A204.1 (cell line): Measurements from ENCODE around the gene GALR3.

Source experiments
- FAIRE-seq: peaks from 2 replicates; lab custom pipeline; 2012; peaks lifted over from hg19 to GRCh38; lab: Jason Lieb, UNC

GALR3 gene

GRCh38 chr22:37822079-37822833 is 926 bp upstream of the GALR3 start:
- no peak for FAIRE-seq

DNA sequence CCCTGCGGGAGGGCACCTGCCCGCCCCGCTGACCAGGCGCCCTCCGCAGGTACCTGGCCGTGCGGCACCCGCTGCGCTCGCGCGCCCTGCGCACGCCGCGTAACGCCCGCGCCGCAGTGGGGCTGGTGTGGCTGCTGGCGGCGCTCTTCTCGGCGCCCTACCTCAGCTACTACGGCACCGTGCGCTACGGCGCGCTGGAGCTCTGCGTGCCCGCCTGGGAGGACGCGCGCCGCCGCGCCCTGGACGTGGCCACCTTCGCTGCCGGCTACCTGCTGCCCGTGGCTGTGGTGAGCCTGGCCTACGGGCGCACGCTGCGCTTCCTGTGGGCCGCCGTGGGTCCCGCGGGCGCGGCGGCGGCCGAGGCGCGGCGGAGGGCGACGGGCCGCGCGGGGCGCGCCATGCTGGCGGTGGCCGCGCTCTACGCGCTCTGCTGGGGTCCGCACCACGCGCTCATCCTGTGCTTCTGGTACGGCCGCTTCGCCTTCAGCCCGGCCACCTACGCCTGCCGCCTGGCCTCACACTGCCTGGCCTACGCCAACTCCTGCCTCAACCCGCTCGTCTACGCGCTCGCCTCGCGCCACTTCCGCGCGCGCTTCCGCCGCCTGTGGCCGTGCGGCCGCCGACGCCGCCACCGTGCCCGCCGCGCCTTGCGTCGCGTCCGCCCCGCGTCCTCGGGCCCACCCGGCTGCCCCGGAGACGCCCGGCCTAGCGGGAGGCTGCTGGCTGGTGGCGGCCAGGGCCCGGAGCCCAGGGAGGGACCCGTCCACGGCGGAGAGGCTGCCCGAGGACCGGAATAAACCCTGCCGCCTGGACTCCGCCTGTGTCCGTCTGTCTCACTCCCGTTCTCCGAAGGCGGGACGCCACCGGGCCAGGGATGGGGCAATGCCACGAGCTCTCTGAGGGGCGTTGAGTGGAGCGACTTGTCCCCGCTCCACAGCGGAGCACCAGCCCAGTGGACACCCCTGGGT is 1.8 kb downstream of the GALR3 start:
- no peak for FAIRE-seq

GRCh38 chr22:37827056-37827455 is 3.9 kb downstream of the GALR3 start:
- no peak for FAIRE-seq

DNA sequence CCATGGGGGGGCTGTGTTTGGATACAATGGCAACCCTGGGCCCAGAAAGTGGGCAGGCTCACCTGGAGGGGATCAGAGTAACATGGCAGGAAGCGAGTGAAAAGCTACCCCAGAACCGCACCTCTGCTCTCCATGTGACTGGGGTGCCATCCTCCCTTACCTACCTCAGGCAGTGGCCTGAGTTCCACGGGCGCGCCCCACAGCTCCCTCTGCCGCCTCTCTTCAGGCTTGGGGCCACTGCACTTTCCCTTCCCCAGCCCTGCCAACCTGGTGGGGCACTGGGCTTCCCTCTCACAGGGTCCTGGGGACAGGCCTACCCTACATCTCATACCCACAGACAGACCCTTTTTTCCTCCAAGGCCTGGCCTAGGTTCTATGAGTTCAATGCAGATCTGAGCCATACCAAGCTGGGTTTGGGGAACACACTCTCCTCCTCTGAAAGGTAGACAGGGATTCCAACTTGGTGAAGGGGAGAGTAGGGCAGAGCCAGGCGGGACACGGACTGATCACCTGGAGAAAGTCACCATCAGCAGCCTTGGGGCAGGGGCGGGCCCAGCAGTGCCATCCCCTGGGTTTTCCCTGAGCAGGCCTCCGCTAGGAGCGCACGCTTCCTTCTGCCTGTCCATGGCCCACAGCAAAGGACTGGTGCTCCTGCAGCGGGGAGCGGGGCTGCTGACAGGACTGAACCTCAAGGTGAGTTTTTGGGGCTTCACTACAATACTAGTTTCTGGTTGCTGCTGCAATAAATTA is 7.1 kb downstream of the GALR3 start:
- no peak for FAIRE-seq

- no peak for FAIRE-seq
Observed at GRCh38 chr22:37831472-37831871, 8.3 kb downstream of the GALR3 start.

GRCh38 chr22:37832022-37832857 is 9.1 kb downstream of the GALR3 start:
- FAIRE-seq: no peak

- FAIRE-seq: no peak
Observed at GRCh38 chr22:37842015-37842793, 19.0 kb downstream of the GALR3 start.

DNA sequence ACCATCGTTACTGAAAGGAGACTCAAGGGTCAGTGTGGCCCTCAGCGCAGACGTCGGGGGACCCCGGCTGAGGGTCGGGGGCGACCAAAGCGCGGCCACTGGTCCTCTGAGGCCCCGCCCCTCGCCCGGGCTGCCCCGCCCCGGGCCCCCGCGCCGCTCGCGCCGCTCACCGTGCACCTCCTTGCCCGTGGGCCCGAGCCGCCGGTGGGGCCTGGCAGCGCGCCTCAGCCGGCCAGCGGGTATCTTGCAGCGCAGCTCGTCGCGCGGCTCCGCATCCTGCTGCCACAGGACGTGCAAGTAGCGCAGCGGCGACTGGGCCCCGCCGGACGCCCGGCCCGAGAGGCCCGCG is 20.5 kb downstream of the GALR3 start:
- no peak for FAIRE-seq

- FAIRE-seq: no peak
Observed at GRCh38 chr22:37844904-37845329, 21.7 kb downstream of the GALR3 start.

DNA sequence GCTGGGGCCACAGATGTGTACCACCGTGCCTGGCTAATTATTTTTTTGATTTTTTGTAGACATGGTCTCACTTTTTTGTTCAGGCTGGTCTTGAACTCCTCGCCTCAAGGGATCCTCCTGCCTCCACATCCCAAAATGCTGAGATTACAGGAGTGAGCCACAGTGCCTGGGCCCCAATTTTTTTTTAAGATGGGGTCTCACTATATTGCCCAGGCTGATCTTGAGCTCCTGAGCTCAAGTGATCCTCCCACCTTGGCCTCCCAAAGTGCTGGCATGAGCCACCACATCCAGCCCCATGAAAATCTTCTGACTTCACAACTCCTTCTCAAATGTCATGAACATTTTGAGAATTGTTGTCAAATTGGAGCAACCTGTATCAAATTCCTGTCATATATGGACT is 23.3 kb downstream of the GALR3 start:
- FAIRE-seq: no peak

DNA sequence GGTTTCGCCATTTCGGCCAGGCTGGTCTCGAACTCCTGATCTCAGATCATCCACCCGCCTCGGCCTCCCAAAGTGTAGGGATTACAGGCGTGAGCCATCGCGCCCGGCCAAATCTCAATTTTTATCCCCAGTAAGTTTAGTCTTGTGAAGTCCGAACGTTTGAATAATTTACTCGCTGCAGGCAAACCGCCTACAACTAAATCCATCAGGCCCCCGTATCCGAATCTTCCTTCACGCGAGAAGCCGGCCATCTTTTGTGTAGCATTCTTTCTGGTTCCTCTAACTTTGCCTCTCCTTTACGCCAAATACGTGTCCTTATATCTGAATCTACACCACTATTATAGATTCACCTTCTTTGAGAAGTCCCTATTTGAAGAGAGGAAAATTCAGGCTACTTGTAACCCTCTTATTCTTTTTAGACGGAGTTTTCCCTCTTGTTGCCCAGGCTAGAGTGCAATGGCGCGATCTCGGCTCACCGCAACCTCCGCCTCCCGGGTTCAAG is 25.5 kb downstream of the GALR3 start:
- no peak for FAIRE-seq

DNA sequence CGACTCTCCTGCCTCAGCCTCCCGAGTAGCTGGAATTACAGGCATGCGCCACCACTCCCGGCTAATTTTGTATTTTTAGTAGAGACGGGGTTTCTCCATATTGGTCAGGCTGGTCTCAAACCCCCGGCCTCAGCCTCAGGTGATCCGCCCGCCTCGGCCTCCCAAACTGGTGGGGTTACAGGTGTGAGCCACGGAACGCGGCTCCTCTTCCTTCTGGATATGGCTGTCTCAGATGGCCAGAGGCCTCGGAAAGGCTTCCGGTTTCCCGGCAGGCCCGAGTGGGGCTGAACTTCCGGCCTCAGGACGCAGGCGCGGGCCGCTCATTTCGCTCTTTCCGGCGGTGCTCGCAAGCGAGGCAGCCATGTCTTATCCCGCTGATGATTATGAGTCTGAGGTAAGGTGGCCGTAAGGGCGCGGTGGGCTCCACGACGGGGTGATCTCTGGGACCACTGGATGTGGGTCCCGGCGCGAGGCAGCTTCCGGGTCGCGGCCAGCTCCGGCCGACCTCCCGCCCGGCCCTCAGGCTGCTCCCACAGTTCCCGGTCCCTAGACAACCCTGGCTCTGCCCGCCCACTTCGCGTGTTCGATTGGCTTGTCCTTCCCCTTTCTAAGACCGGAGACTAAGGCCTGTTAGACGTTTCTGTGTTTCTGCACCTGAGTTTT is 26.0 kb downstream of the GALR3 start, which contains the start of gene EIF3L:
EIF3L (plus strand) TSS at position 331 of the 663 bp plus-strand sequence; CDS start at position 362, 31 bp downstream.
- FAIRE-seq: peak; percentile 14

GRCh38 chr22:37850801-37851200 is 27.6 kb downstream of the GALR3 start:
- no peak for FAIRE-seq

DNA sequence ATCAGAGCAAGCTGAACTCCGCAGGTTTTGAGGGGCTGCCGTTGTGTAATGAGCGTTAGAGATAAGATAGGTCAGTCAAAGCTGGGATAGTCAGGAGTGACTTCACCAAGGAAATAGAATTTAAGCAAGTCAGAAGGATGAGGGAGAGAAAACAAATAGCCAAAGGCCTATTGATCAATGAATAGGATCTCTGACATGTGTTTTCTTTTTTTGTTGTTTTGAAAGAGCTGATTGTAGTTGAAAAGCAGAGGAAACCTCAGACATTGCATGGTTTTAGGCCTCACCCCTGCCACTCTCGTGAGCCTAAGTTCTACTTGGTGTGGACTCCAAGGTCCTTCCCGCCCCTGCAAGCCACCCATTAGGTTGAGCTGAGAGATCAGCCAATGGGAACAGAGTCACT is 29.2 kb downstream of the GALR3 start:
- no peak for FAIRE-seq

DNA sequence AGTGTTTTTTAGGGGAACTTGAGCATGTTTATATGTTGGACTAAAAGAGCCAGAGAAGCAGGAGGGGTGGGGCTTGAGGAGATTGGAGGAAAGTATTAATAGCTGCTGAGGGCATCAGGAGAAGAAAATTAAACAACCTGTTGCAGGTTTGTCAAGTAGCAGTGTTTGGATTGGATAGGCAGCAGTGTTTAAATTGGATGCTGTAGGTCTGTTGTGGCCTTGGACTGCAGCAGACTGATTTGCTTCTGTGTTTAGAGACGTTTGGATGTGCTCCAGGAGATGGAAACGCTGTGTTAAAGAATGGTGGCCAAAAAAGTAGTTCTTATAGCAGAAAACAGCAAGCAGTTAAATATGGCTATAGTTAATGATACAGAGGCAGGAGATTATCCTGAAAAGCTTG is 31.8 kb downstream of the GALR3 start:
- FAIRE-seq: no peak

GRCh38 chr22:37855462-37855861 is 32.3 kb downstream of the GALR3 start:
- no peak for FAIRE-seq

DNA sequence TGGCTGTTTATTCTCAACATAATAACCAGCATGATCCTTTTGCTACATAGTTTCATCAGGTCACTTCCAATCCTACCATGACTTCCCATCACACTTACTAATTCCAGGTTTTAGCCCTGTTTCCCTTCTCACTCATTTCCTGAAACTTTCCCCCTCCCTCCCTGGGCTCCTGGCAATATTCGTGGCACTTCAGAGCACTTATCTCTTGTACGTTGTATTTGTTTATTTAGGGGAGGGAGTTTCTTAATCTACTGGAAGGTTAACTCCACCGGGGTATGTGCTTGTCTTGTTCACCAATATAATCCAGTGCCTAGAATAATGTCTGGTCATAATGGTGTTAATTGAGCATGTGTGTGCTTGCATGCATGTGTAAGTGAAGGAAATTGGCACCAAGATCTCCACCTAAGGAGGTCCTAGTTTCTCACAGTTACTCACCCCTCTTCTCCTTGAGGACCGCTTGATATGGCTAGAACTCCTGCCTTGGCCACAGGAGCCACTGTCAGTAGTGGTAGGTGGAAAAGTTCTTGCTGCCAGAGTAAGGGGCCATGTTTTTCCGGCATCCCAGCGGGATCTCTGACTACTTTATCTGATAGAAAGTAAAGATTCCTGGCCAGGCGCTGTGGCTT is 37.7 kb downstream of the GALR3 start:
- FAIRE-seq: no peak

GRCh38 chr22:37862570-37863325 is 39.6 kb downstream of the GALR3 start:
- no peak for FAIRE-seq

- FAIRE-seq: no peak
Observed at GRCh38 chr22:37865510-37865909, 42.3 kb downstream of the GALR3 start.
